HepG2 (cell line): ENCODE results near the gene SH3GL1. TPM values are rescaled to one million over a fixed set of nuclear protein-coding genes. Genes with fewer than 3 reads are reported as not detected.

Experiments
- CSRNP1 ChIP-seq: sonication (generic); formaldehyde crosslinking; IDR thresholded peaks from 2 replicates; pipeline ENCODE4 v1.8.1; 2023; ENCODE audit warnings: mild to moderate bottlenecking, missing genetic modification reagents
- FOXM1 ChIP-seq: sonication (generic); formaldehyde crosslinking; IDR thresholded peaks from 2 replicates; pipeline ENCODE4 v1.5.0; 2020; ENCODE audit warnings: missing genetic modification reagents
- KDM6A ChIP-seq: IDR thresholded peaks from 2 replicates; pipeline ENCODE4 v1.6.1; 2016; ENCODE audit warnings: low read depth
- MTA3 ChIP-seq: sonication (generic); formaldehyde crosslinking; IDR thresholded peaks from 2 replicates; pipeline ENCODE4 v1.4.0; 2020; ENCODE audit warnings: missing genetic modification reagents
- NCOA5 ChIP-seq: sonication (generic); formaldehyde crosslinking; IDR thresholded peaks from 2 replicates; pipeline ENCODE4 v1.4.0; 2020; ENCODE audit warnings: missing genetic modification reagents
- SMC3 ChIP-seq: IDR thresholded peaks from 2 replicates; pipeline ENCODE4 v1.6.1; 2011; ENCODE audit warnings: low read length, improper control_type of control experiment
- SNAPC4 ChIP-seq: sonication (generic); formaldehyde crosslinking; IDR thresholded peaks from 2 replicates; pipeline ENCODE4 v1.4.0; 2020; ENCODE audit warnings: mild to moderate bottlenecking, missing genetic modification reagents
- ZC3H4 ChIP-seq: sonication (generic); formaldehyde crosslinking; IDR thresholded peaks from 2 replicates; pipeline ENCODE4 v1.4.0; 2020; ENCODE audit warnings: missing genetic modification reagents, borderline replicate concordance
- ZNF333 ChIP-seq: sonication (generic); formaldehyde crosslinking; IDR thresholded peaks from 2 replicates; pipeline ENCODE4 v1.4.0; 2020; ENCODE audit warnings: mild to moderate bottlenecking, missing genetic modification reagents, borderline replicate concordance
- ZNF546 ChIP-seq: sonication (generic); formaldehyde crosslinking; conservative IDR thresholded peaks from 2 replicates; pipeline ENCODE4 v1.8.1; 2023; ENCODE audit warnings: mild to moderate bottlenecking, missing genetic modification reagents
- ZNF770 ChIP-seq: sonication (generic); formaldehyde crosslinking; IDR thresholded peaks from 2 replicates; pipeline ENCODE4 v1.5.0; 2020; ENCODE audit warnings: mild to moderate bottlenecking, missing genetic modification reagents
- polyA plus RNA-seq, 8 experiments: library from polyadenylated mRNA; depleted of rRNA in 3 of 8; stranded (reverse) in 7 of 8; unstranded in 1 of 8; fragments of >200 nt; fragmentation: Illumina TruSeq in 4 of 8; extraction: Trizol in 4 of 8; gene quantifications; 2 replicates each; pipeline versions ENCODE4 v1.2.1 to v1.2.3, GENCODE V29; 2011 to 2016; ENCODE audit warnings: low read depth in 4 of 8, missing spikeins in 1 of 8, mixed read lengths in 1 of 8; ENCODE audit not compliant: insufficient read depth in 1 of 8
- total RNA-seq, 5 experiments: library from RNA; depleted of rRNA; stranded (reverse); fragments of >200 nt; fragmentation: Illumina TruSeq; extraction: Trizol; gene quantifications; 2 replicates each; pipeline ENCODE4 v1.2.3, GENCODE V29; 2016; ENCODE audit warnings: low read depth in 1 of 5
- TF ChIP-seq, protein P1 (sequence below): sonication (generic); formaldehyde crosslinking; IDR thresholded peaks from 2 replicates; pipeline ENCODE4 v1.5.0; 2020; ENCODE audit warnings: mild to moderate bottlenecking, missing genetic modification reagents
- TF ChIP-seq, protein P2 (sequence below): sonication (generic); formaldehyde crosslinking; IDR thresholded peaks from 2 replicates; pipeline ENCODE4 v1.5.0; 2020; ENCODE audit warnings: missing genetic modification reagents
- TF ChIP-seq, protein P3 (sequence below): sonication (generic); formaldehyde crosslinking; conservative IDR thresholded peaks from 2 replicates; pipeline ENCODE4 v1.4.0; 2020; ENCODE audit warnings: missing genetic modification reagents

The SH3GL1 gene
- total and polyA plus RNA-seq, 2 of the 13 experiments (the other 11 are each of a cell fraction or from before 2014, with no cell fraction given) = 33.0 to 45.1 TPM

GRCh38 chr19:4400135-4400936 is at the start of gene SH3GL1 (continued):
- TF ChIP-seq SNAPC4 (CRISPR knock-in tag) (no peak), FOXM1 (CRISPR knock-in tag) (no peak), SMC3 (peak; percentile 38; the same call in 1 of the 2 replicates), ZNF546 (CRISPR knock-in tag) (no peak), KDM6A (CRISPR knock-in tag) (no peak), ZNF770 (CRISPR knock-in tag) (no peak; the same call in 1 of the 2 replicates), CSRNP1 (CRISPR knock-in tag) (0 out of 2 replicates have a peak, but pooled peaks have one; percentile 9), ZNF333 (no peak), MTA3 (CRISPR knock-in tag) (no peak), NCOA5 (no peak), ZC3H4 (CRISPR knock-in tag) (no peak)
- TF ChIP-seq, protein P1, sequence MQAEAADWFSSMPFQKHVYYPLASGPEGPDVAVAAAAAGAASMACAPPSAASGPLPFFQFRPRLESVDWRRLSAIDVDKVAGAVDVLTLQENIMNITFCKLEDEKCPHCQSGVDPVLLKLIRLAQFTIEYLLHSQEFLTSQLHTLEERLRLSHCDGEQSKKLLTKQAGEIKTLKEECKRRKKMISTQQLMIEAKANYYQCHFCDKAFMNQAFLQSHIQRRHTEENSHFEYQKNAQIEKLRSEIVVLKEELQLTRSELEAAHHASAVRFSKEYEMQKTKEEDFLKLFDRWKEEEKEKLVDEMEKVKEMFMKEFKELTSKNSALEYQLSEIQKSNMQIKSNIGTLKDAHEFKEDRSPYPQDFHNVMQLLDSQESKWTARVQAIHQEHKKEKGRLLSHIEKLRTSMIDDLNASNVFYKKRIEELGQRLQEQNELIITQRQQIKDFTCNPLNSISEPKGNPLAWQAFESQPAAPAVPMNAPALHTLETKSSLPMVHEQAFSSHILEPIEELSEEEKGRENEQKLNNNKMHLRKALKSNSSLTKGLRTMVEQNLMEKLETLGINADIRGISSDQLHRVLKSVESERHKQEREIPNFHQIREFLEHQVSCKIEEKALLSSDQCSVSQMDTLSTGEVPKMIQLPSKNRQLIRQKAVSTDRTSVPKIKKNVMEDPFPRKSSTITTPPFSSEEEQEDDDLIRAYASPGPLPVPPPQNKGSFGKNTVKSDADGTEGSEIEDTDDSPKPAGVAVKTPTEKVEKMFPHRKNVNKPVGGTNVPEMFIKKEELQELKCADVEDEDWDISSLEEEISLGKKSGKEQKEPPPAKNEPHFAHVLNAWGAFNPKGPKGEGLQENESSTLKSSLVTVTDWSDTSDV = no peak
- TF ChIP-seq, protein P2, sequence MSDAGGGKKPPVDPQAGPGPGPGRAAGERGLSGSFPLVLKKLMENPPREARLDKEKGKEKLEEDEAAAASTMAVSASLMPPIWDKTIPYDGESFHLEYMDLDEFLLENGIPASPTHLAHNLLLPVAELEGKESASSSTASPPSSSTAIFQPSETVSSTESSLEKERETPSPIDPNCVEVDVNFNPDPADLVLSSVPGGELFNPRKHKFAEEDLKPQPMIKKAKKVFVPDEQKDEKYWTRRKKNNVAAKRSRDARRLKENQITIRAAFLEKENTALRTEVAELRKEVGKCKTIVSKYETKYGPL (CRISPR knock-in tag) = no peak
- TF ChIP-seq, protein P3, sequence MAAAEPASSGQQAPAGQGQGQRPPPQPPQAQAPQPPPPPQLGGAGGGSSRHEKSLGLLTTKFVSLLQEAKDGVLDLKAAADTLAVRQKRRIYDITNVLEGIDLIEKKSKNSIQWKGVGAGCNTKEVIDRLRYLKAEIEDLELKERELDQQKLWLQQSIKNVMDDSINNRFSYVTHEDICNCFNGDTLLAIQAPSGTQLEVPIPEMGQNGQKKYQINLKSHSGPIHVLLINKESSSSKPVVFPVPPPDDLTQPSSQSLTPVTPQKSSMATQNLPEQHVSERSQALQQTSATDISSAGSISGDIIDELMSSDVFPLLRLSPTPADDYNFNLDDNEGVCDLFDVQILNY = peak; percentile 86
